ENCODE measurements around the gene COLGALT1. TPM values are rescaled to one million over a fixed set of nuclear protein-coding genes. Genes with fewer than 3 reads are reported as not detected.

The COLGALT1 gene
- polyA plus RNA-seq, 1 of the 3 experiments (the other 2 are of a cell fraction) = 83.8 TPM

GRCh38 chr19:17581211-17581874 is 25.9 kb downstream of the COLGALT1 start:
- ChIA-PET CTCF (interaction anchor here (2.0 kb wide), 1 partner anchor 37 kb away, joined by 5 read pairs; no protein-coding TSS in a partner anchor), POLR2A (interaction anchor here (0.5 kb wide), 1 partner anchor 17 kb away, joined by 3 read pairs; no protein-coding TSS in a partner anchor)
- no peak overlapping the region for H3K9ac ChIP-seq
- no peaks in the 10 kb centered on the region for H3K4me1 ChIP-seq (ENCODE audit: control insufficient read depth in 1 of 2, insufficient read depth in 2 of 2, low read depth in 1 of 2, low read length in 1 of 2)
- no peak overlapping the region for H2AFZ ChIP-seq (ENCODE audit: low read depth)
- no peaks in the 10 kb centered on the region for H3K9me2 ChIP-seq
- H3F3A ChIP-seq (replicated peaks; ENCODE audit: insufficient read depth) = peaks cover 2% of the 10 kb centered on the region
- DNase-seq = no peak
- WGBS (ENCODE audit: low lambda C conversion rate) = 98% methylated on average over 14 of the region's 19 CpGs
- no peak overlapping the region for H3K4me3 ChIP-seq (ENCODE audit: low read depth in 2 of 2, low read length in 1 of 2)
- no peaks in the 10 kb centered on the region for H4K20me1 ChIP-seq (ENCODE audit: insufficient read depth)
- H3K27me3 ChIP-seq (ENCODE audit: insufficient read depth) = no peaks in the 10 kb centered on the region
- no peak overlapping the region for H3K27ac ChIP-seq (ENCODE audit: low read depth in 2 of 2, low read length in 1 of 2)
- TF ChIP-seq NFIC (IDR thresholded peaks at IDR 0.05; ENCODE audit: borderline replicate concordance) = no peak
- no peak for TF ChIP-seq YY1 (IDR thresholded peaks at IDR 0.05; ENCODE audit: low read depth)
- TF ChIP-seq TEAD4 (IDR thresholded peaks at IDR 0.05; ENCODE audit: borderline replicate concordance, insufficient read depth) = no peak
- TF ChIP-seq NRF1 (IDR thresholded peaks at IDR 0.05; ENCODE audit: low read depth, low read length) = no peak
- TF ChIP-seq, protein P1, sequence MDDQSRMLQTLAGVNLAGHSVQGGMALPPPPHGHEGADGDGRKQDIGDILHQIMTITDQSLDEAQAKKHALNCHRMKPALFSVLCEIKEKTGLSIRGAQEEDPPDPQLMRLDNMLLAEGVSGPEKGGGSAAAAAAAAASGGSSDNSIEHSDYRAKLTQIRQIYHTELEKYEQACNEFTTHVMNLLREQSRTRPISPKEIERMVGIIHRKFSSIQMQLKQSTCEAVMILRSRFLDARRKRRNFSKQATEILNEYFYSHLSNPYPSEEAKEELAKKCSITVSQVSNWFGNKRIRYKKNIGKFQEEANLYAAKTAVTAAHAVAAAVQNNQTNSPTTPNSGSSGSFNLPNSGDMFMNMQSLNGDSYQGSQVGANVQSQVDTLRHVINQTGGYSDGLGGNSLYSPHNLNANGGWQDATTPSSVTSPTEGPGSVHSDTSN (IDR thresholded peaks at IDR 0.05) = no peak
- no peak overlapping the region for H3K4me2 ChIP-seq
- no peaks in the 10 kb centered on the region for H3K79me2 ChIP-seq (ENCODE audit: insufficient read depth)
- peaks cover 11% of the 10 kb centered on the region in 2 experiments for H3K36me3 ChIP-seq (replicated peaks in 1 of 2; ENCODE audit: control insufficient read depth in 1 of 2, insufficient read depth in 2 of 2, low read length in 1 of 2)
- H3K9me3 ChIP-seq = no peaks in the 10 kb centered on the region

DNA sequence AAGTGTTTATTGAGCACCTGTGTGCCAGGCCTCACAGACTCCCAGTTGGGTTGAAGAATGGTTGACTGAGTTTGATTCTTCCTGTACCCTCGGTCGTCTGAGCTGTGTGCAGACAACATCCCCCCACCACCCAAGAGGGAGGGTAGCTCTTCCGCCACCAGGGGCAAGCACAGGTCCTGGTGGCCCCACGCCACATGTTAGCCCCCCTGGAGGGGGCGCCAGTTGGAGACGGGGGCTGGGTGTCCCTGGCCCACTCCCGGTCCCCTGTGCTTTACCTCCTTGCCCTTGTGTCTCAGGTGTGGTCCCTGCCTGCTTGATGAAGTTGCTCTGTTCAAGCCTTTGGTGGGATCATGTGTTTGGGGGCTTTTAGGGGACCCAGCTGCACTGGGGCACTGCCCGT is 27.2 kb downstream of the COLGALT1 start:
- no peaks in the 10 kb centered on the region for H3K4me1 ChIP-seq (ENCODE audit: control insufficient read depth in 1 of 2, insufficient read depth in 2 of 2, low read depth in 1 of 2, low read length in 1 of 2)
- no peak for DNase-seq
- 89% methylated on average over 7 of the region's 8 CpGs for WGBS (ENCODE audit: low lambda C conversion rate)
- H3K27me3 ChIP-seq (ENCODE audit: insufficient read depth) = no peaks in the 10 kb centered on the region
- no peaks in the 10 kb centered on the region for H3K79me2 ChIP-seq (ENCODE audit: insufficient read depth)
- peaks cover 2% of the 10 kb centered on the region for H3F3A ChIP-seq (replicated peaks; ENCODE audit: insufficient read depth)
- ChIA-PET POLR2A (no interaction called here), CTCF (interaction anchor here (0.6 to 2.5 kb wide), 4 partner anchors 9 to 43 kb away, joined by 3 to 11 read pairs (median 4); no protein-coding TSS in a partner anchor)
- peaks cover 11% of the 10 kb centered on the region in 2 experiments for H3K36me3 ChIP-seq (replicated peaks in 1 of 2; ENCODE audit: control insufficient read depth in 1 of 2, insufficient read depth in 2 of 2, low read length in 1 of 2)
- no peak overlapping the region for H3K27ac ChIP-seq (ENCODE audit: low read depth in 2 of 2, low read length in 1 of 2)
- H3K4me3 ChIP-seq (ENCODE audit: low read depth in 2 of 2, low read length in 1 of 2) = no peak overlapping the region
- H3K9ac ChIP-seq = no peak overlapping the region
- no peak overlapping the region for H3K4me2 ChIP-seq
- no peak overlapping the region for H2AFZ ChIP-seq (ENCODE audit: low read depth)
- TF ChIP-seq SIN3A (IDR thresholded peaks at IDR 0.05; ENCODE audit: borderline replicate concordance, low read depth, low read length) = no peak
- TF ChIP-seq, protein P2, sequence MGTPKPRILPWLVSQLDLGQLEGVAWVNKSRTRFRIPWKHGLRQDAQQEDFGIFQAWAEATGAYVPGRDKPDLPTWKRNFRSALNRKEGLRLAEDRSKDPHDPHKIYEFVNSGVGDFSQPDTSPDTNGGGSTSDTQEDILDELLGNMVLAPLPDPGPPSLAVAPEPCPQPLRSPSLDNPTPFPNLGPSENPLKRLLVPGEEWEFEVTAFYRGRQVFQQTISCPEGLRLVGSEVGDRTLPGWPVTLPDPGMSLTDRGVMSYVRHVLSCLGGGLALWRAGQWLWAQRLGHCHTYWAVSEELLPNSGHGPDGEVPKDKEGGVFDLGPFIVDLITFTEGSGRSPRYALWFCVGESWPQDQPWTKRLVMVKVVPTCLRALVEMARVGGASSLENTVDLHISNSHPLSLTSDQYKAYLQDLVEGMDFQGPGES (IDR thresholded peaks at IDR 0.05; ENCODE audit: low read depth, low read length) = no peak
- no peak for TF ChIP-seq FOSL2 (IDR thresholded peaks at IDR 0.05; ENCODE audit: borderline replicate concordance, low read depth)
- TF ChIP-seq, protein P3, sequence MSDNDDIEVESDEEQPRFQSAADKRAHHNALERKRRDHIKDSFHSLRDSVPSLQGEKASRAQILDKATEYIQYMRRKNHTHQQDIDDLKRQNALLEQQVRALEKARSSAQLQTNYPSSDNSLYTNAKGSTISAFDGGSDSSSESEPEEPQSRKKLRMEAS (IDR thresholded peaks at IDR 0.05; ENCODE audit: low read depth) = no peak
- TF ChIP-seq FOXM1 (IDR thresholded peaks at IDR 0.05; ENCODE audit: low read depth) = no peak
- no peaks in the 10 kb centered on the region for H4K20me1 ChIP-seq (ENCODE audit: insufficient read depth)
- H3K9me2 ChIP-seq = no peaks in the 10 kb centered on the region
- H3K9me3 ChIP-seq = no peaks in the 10 kb centered on the region

All from SK-N-SH (cell line).